PFSK-1 (cell line): Measurements from ENCODE around the gene TTN.

Experiments used
- FOXP2 ChIP-seq: optimal IDR thresholded peaks from 2 replicates; pipeline ENCODE3; 2011; ENCODE audit warnings: borderline replicate concordance, control low read depth, inconsistent platforms; ENCODE audit not compliant: insufficient read depth; ENCODE audit errors: extremely low read length, extremely low read depth
- POLR2AphosphoS5 ChIP-seq: IDR thresholded peaks from 2 replicates; pipeline ENCODE4 v1.6.1; 2012; ENCODE audit warnings: low read depth, mild to moderate bottlenecking, control low read depth, low read length, moderate library complexity
- SIN3A ChIP-seq: IDR thresholded peaks from 2 replicates; pipeline ENCODE4 v1.6.1; 2012; ENCODE audit warnings: mild to moderate bottlenecking, low read length, moderate library complexity, borderline replicate concordance; ENCODE audit not compliant: insufficient read depth
- TAF1 ChIP-seq: IDR thresholded peaks from 2 replicates; pipeline ENCODE4 v1.6.1; 2012; ENCODE audit warnings: low read length, control low read depth, borderline replicate concordance; ENCODE audit not compliant: insufficient read depth
- TF ChIP-seq, protein P1 (sequence below), 2 experiments: IDR thresholded peaks; 2 replicates each; pipeline versions ENCODE4 v1.6.1 to v1.8.0; 2011 to 2012; ENCODE audit warnings: low read depth in 2 of 2, low read length in 2 of 2, control low read depth in 1 of 2, inconsistent platforms in 1 of 2, mild to moderate bottlenecking in 1 of 2, moderate library complexity in 1 of 2; ENCODE audit not compliant: insufficient read depth in 1 of 2

TTN gene

DNA sequence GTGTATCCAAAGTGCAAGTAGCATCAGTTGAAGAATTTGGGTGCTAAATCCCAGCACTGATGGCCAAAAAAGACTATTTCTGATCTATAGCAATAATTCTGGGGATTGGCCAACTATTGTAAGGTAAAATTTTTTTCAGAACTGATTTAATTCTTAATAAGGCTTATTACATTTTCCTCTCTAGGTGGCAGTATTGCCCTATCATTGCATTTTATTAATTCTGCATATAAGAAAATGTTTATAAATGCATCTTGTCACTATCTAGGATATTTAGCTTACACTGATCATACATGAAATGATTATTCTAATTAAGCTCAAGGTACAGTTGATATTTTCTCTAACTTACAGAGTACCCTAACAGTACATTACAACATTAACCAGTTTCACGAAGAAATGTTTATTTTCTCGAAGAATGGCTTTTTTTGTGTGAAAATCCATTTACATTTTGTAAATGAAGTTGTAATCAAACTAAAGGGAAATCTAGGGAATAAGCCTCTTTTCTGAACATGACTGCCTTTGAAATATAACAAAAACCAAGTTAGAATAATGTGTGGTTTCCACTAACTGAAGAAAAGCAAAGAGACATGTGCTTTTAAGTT lies 11.0 kb downstream of the TTN start:
- TF ChIP-seq SIN3A (no peak), POLR2AphosphoS5 (no peak), TAF1 (no peak), FOXP2 (no peak)
- TF ChIP-seq, protein P1, sequence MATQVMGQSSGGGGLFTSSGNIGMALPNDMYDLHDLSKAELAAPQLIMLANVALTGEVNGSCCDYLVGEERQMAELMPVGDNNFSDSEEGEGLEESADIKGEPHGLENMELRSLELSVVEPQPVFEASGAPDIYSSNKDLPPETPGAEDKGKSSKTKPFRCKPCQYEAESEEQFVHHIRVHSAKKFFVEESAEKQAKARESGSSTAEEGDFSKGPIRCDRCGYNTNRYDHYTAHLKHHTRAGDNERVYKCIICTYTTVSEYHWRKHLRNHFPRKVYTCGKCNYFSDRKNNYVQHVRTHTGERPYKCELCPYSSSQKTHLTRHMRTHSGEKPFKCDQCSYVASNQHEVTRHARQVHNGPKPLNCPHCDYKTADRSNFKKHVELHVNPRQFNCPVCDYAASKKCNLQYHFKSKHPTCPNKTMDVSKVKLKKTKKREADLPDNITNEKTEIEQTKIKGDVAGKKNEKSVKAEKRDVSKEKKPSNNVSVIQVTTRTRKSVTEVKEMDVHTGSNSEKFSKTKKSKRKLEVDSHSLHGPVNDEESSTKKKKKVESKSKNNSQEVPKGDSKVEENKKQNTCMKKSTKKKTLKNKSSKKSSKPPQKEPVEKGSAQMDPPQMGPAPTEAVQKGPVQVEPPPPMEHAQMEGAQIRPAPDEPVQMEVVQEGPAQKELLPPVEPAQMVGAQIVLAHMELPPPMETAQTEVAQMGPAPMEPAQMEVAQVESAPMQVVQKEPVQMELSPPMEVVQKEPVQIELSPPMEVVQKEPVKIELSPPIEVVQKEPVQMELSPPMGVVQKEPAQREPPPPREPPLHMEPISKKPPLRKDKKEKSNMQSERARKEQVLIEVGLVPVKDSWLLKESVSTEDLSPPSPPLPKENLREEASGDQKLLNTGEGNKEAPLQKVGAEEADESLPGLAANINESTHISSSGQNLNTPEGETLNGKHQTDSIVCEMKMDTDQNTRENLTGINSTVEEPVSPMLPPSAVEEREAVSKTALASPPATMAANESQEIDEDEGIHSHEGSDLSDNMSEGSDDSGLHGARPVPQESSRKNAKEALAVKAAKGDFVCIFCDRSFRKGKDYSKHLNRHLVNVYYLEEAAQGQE (IDR thresholded peaks at IDR 0.05; ENCODE audit: insufficient read depth in 1 of 2, low read depth in 2 of 2, low read length in 2 of 2), result no peak

DNA sequence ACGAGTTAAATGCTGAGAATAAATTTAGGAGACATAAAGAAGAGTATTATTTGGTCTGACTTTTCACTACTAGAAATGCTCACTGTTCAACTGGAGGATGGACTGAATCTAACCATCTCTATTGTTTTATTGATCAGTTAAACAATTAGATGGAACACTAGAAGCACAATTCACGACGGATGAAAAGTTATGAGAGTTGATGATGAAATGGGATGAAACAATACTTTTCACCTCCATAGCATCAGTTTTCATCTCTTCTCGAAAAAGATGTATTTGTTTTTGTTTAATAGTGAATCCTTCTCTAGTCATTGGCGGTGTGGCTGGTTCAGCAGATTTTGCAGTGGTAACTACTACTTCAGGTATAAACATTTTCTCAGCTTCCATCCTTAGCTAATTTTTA lies 19.3 kb downstream of the TTN start:
- TF ChIP-seq FOXP2, result no peak
- TF ChIP-seq, protein P1 (IDR thresholded peaks at IDR 0.05; ENCODE audit: insufficient read depth in 1 of 2, low read depth in 2 of 2, low read length in 2 of 2), result no peak
- TF ChIP-seq SIN3A, result no peak
- no peak for TF ChIP-seq POLR2AphosphoS5
- TF ChIP-seq TAF1, result no peak

DNA sequence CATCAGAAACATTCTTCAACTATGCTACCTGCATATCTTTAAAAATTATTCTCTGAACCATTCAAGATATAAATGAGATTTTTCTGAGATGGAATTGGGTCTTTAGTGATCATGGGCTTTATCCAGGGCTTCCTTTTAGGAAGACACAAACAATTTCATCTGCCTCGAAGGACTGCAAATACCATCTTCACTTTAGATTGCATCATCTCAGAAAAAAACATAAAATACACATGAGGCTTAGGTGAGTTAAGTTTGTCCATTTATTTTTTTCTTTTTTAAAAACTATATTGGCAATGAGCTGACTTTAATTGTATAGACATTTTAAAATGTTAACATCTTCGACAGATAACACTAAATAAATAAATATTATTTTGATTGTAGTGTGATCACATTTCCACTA lies 20.1 kb downstream of the TTN start:
- TF ChIP-seq SIN3A (no peak), FOXP2 (no peak), TAF1 (no peak), POLR2AphosphoS5 (no peak)
- TF ChIP-seq, protein P1 (IDR thresholded peaks at IDR 0.05; ENCODE audit: insufficient read depth in 1 of 2, low read depth in 2 of 2, low read length in 2 of 2), result no peak

DNA sequence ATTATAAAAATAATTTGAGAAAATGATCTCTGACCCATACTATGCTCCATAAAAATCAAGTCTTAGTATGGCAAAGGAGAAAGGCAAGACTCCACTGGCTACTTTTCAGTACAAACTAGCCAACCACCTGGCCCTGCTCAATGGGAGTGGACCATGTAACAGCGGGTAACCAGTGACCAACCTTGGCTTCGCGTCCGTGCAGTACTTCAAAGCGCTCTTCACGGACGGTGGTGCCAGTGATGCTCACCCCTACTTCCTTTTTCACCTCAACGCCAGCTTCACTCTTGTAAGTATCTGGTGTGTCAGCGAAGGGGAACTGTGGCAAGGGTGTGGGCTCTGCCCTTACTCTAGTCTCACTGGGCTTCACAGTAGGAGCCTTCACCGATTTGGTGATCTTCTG lies 23.3 kb downstream of the TTN start:
- no peak for TF ChIP-seq TAF1

DNA sequence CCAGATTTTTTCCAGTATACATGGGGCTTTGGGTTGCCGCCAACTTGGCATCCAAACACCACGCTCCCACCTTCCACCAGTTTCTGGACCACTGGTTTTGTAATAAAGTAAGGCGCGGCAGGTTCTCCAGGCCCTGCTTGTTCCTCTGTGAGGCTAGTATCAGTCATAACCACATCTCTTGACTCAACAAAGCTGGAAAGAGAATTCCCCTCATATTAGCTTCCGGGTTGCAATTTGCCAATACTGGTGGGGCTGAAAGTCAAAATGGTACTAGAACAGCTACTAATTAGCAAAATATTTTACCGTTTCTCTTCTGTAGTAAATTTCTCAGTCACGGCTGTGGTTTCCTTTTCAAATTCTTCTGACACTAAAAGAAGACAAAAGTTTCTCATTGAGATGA lies 25.0 kb downstream of the TTN start:
- no peak for TF ChIP-seq TAF1
- no peak for TF ChIP-seq POLR2AphosphoS5
- TF ChIP-seq, protein P1 (IDR thresholded peaks at IDR 0.05; ENCODE audit: insufficient read depth in 1 of 2, low read depth in 2 of 2, low read length in 2 of 2), result no peak
- no peak for TF ChIP-seq SIN3A
- no peak for TF ChIP-seq FOXP2
